Activated T-cell treated with anti-CD3 and anti-CD28 coated beads, Interleukin-2, amount 50 U/mL, for 48 hours (primary cell): ENCODE measurements around the gene SYT8.
"Not testable (repeated sequence)": the region's sequence is repeated elsewhere in the genome, so short reads cannot be mapped to it uniquely, and the experiment has no call there.

Experiments
- DNase-seq, 2 experiments: peaks; one replicate each; pipeline ENCODE4 v3.0.0-alpha.2; 2020

The SYT8 gene

DNA sequence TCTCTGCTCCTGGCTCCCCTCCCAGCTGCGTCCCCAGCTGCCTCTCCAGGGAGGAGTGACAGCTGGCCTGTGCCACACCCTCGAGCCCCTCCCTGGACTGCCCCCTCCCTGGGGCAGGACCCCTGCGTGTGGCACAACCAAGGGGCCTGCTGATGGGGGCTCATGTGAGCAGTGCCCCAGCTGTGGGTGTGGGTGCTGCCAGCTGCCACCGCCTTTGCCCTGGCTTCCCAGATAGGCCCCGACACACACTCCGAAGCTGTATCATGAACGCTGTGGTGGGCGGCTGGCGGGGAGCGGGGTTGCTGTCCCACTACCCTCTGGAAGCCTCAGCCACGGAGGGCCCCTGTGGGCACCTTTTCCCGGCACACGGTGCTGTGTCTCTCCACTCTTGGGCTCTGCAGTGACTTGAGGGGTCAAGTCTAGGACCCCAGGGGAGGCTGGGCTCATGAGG, 41.1 kb downstream of the SYT8 start:
- not testable (repeated sequence) for DNase-seq

GRCh38 chr11:1876361-1877063, 41.7 kb downstream of the SYT8 start:
- peak in 1 of 2 experiments; percentile 41 for DNase-seq

GRCh38 chr11:1877211-1878136, 42.7 kb downstream of the SYT8 start:
- DNase-seq: peak in 1 of 2 experiments; percentile 19

DNA sequence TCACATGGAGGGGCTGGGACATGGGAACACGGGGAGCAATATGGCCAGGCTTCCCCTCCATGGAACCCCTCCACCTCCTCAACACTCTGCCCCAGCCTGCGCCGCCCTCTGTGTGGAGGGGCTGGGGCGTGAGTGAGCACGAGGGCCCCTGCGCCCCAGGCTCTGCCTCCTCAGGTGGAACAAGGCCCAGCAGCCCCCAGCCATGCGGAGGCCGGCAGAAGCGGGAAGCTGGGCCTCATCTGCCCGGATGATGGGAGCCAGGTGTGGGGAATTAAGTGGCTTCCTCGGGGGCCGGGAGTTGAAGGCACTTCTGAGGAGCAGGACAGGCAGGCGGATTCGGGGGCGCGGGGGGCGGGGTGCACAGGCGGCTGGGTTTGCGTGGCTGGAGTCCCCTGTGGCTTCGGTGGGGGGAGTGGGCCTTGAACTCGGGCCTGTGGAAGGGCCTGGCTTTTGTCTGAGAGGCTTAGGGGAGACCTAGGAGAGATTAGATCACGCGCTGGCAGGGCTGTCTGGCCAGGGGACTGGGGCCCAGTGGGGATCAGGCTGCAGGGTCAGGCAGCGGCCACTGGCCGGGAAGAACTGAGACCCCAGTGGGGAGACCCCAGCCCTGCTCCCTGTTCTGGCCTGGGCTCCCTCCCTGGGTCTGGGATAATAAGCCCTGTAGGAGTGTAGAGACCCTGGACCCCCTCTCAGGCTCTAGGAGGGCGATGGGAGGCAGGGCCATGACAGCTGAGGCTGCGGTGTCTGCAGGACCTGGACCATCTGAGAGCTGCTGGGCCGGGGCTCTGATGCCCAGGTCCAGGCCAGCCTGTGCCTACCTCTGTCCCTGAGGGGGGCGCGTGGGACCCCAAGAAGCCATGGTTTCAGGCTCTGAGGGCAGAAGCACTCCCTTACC, 43.6 kb downstream of the SYT8 start:
- no peak for DNase-seq

DNA sequence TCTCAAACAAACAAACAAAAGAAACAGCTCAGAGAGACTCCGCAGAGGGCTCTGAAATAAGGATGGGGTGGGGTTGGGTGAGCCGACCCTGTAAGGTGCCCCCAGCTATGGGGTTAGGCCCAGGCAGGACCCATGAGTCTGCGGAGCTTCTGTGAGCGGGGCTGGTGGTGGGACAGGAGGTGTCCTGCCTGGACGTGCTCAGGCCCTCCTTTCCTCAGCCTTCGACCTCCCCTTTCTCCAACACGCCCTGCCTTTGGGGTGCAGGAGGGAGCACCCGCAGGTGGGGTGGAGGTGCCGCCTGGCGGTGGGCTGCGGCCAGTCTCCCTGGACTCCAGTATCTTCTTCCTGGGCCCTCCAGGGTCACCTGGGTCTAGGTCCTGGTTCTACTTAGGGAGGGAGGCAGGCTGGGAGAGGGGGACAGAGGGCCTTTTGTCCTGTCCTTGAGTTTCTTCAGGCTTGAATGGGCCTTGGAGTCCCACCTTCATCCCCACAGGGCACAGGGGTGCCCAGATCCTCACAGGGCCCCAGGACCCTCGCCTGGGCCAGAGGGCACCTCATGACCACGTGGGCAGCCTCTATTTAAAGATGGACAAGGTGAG, 44.7 kb downstream of the SYT8 start:
- no peak for DNase-seq

GRCh38 chr11:1879941-1880720, 45.3 kb downstream of the SYT8 start:
- no peak for DNase-seq

GRCh38 chr11:1880746-1881441, 46.1 kb downstream of the SYT8 start:
- DNase-seq: peak; percentile 26 to 27

- peak in 1 of 2 experiments; percentile 34 for DNase-seq
Measured at GRCh38 chr11:1881442-1882264, 46.9 kb downstream of the SYT8 start.

- peak; percentile 84 to 88 for DNase-seq
Measured at GRCh38 chr11:1882265-1883238, 47.8 kb downstream of the SYT8 start.

DNA sequence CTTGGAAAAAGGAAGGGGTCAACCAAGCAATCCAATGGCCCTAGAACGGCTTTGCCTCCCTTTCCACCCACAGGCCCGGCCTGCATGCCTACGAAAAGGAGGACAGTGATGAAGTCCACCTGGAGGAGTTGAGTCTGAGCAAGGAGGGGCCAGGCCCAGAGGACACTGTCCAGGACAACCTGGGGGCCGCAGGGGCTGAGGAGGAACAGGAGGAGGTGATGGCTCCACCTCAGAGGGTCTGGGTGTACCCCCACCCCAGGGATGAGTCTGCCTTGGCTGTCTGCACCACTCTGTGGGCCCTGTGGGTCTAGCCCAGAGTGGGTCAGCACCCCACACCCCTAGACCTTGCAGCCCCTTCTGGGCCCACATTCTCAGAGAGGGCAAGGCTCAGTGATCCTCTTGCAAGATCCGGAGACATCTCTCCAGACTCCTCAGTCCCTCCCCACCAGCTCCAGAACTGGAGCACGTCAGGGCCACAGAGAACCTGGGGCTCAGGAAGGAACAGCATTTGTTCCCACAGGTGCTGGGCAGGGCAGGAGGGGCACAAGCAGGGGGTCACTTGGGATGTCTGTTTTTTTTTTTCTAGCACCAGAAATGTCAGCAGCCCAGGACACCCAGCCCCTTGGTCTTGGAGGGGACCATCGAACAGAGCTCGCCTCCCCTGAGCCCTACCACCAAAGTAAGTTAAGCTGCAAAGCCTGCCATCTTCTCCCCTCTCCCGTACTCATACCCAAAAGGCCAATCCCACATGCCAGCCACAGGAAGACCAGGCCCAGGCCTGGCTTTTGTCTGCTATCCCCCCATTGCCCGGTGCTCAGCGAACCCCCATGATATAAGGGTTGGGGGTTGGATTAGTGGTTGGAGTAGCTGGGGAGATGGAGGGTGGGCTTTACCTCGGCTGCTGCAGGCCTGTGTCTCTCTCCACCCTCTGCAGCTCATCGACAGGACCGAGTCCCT, 48.8 kb downstream of the SYT8 start:
- DNase-seq: no peak

DNA sequence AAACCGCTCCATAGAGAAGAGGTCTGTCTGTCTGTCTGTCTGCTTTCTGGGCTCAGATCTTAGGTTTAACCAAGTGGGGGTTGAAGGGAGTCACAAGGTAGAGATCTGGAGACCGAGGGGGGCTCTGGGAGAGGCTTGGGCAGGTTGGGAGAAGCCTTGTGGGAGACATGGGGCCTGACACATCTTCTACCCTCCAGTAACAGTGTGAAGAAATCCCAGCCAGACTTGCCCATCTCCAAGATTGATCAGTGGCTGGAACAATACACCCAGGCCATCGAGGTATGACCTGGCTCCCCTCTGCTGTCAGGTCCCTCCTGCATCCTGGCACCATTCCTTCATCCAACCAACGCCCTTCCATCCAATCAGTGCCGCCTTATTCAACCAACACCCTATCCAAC, 49.5 kb downstream of the SYT8 start:
- no peak for DNase-seq

- DNase-seq: not testable (repeated sequence)
Measured at GRCh38 chr11:1886551-1886950, 51.8 kb downstream of the SYT8 start.
